Astrocyte (in vitro differentiated cells and primary cell): ENCODE measurements around the gene GET4. TPM values are rescaled to one million over a fixed set of nuclear protein-coding genes. Genes with fewer than 3 reads are reported as not detected.
A peak's percentile ranks its signal among the peaks of the same experiment; 100 is the strongest.
"Not testable (repeated sequence)": the region's sequence is repeated elsewhere in the genome, so short reads cannot be mapped to it uniquely, and the experiment has no call there.

ENCODE experiments used
- DNase-seq: peaks from one replicate; pipeline ENCODE4 v3.0.0-alpha.2; 2010; ENCODE audit warnings: low read depth
- FAIRE-seq: peaks from 2 replicates; lab custom pipeline; 2011; peaks lifted over from hg19 to GRCh38; lab: Jason Lieb, UNC
- H2AFZ ChIP-seq: 2 replicates; pipeline ENCODE4 v1.6.0; 2012; ENCODE audit warnings: low read depth, low read length, inconsistent platforms
- H3K27ac ChIP-seq: 2 replicates; pipeline ENCODE4 v1.5.1; 2011; ENCODE audit warnings: low read depth, low read length, inconsistent platforms
- H3K27me3 ChIP-seq: 2 replicates; pipeline ENCODE4 v1.6.0; 2011; ENCODE audit warnings: low read length, inconsistent platforms; ENCODE audit not compliant: insufficient read depth
- H3K36me3 ChIP-seq: 2 replicates; pipeline ENCODE4 v1.5.1; 2011; ENCODE audit warnings: low read length, inconsistent platforms; ENCODE audit not compliant: insufficient read depth
- H3K4me1 ChIP-seq: 2 replicates; pipeline ENCODE4 v1.5.1; 2011; ENCODE audit warnings: low read length, inconsistent platforms; ENCODE audit not compliant: insufficient read depth
- H3K4me2 ChIP-seq: 2 replicates; pipeline ENCODE4 v1.6.0; 2012; ENCODE audit warnings: low read length, inconsistent platforms
- H3K4me3 ChIP-seq: 2 replicates; pipeline ENCODE4 v1.5.1; 2011; ENCODE audit warnings: low read depth, mild to moderate bottlenecking, low read length, inconsistent platforms; ENCODE audit not compliant: insufficient read depth
- H3K79me2 ChIP-seq: 2 replicates; pipeline ENCODE4 v1.6.0; 2012; ENCODE audit warnings: mild to moderate bottlenecking, low read length, inconsistent platforms; ENCODE audit not compliant: insufficient read depth
- H3K9ac ChIP-seq: 2 replicates; pipeline ENCODE4 v1.6.0; 2012; ENCODE audit warnings: mild to moderate bottlenecking, low read length, inconsistent platforms
- H3K9me3 ChIP-seq: 2 replicates; pipeline ENCODE4 v1.5.1; 2012; ENCODE audit warnings: low read depth, mild to moderate bottlenecking, low read length, inconsistent platforms; ENCODE audit not compliant: insufficient read depth
- H4K20me1 ChIP-seq: 2 replicates; pipeline ENCODE4 v1.6.0; 2012; ENCODE audit warnings: low read length, inconsistent platforms; ENCODE audit not compliant: insufficient read depth
- H3K27ac Mint-ChIP-seq: one replicate; pipeline ENCODE4 v1.8.0; 2021; ENCODE audit warnings: mild to moderate bottlenecking, mixed read lengths; ENCODE audit not compliant: unreplicated experiment
- H3K27me3 Mint-ChIP-seq: one replicate; pipeline ENCODE4 v1.8.0; 2021; ENCODE audit warnings: low read depth, mixed read lengths; ENCODE audit not compliant: unreplicated experiment
- H3K36me3 Mint-ChIP-seq: one replicate; pipeline ENCODE4 v1.8.0; 2021; ENCODE audit warnings: low read depth, mixed read lengths; ENCODE audit not compliant: unreplicated experiment
- H3K4me1 Mint-ChIP-seq: one replicate; pipeline ENCODE4 v1.8.0; 2021; ENCODE audit warnings: low read depth, mixed read lengths; ENCODE audit not compliant: unreplicated experiment
- H3K4me3 Mint-ChIP-seq: one replicate; pipeline ENCODE4 v1.8.0; 2021; ENCODE audit warnings: mild to moderate bottlenecking, moderate library complexity, mixed read lengths; ENCODE audit not compliant: unreplicated experiment
- H3K9me3 Mint-ChIP-seq: one replicate; pipeline ENCODE4 v1.8.0; 2021; ENCODE audit warnings: mild to moderate bottlenecking, mixed read lengths; ENCODE audit not compliant: unreplicated experiment
- EZH2 ChIP-seq: IDR thresholded peaks from 2 replicates; pipeline ENCODE4 v1.6.1; 2012; ENCODE audit warnings: mild to moderate bottlenecking, low read length, inconsistent platforms; ENCODE audit not compliant: insufficient read depth
- total RNA-seq: library from RNA; stranded (reverse); gene quantifications from 2 replicates; pipeline ENCODE4 v1.2.1, GENCODE V29; 2021
- TF ChIP-seq, protein P1 (sequence below): IDR thresholded peaks from 2 replicates; pipeline ENCODE4 v1.5.1; 2011; ENCODE audit warnings: low read depth, mild to moderate bottlenecking, inconsistent platforms, low read length, moderate library complexity; ENCODE audit not compliant: insufficient read depth

The GET4 gene
- total RNA-seq, 1 donor from 2014 or later, result 43.0 TPM

DNA sequence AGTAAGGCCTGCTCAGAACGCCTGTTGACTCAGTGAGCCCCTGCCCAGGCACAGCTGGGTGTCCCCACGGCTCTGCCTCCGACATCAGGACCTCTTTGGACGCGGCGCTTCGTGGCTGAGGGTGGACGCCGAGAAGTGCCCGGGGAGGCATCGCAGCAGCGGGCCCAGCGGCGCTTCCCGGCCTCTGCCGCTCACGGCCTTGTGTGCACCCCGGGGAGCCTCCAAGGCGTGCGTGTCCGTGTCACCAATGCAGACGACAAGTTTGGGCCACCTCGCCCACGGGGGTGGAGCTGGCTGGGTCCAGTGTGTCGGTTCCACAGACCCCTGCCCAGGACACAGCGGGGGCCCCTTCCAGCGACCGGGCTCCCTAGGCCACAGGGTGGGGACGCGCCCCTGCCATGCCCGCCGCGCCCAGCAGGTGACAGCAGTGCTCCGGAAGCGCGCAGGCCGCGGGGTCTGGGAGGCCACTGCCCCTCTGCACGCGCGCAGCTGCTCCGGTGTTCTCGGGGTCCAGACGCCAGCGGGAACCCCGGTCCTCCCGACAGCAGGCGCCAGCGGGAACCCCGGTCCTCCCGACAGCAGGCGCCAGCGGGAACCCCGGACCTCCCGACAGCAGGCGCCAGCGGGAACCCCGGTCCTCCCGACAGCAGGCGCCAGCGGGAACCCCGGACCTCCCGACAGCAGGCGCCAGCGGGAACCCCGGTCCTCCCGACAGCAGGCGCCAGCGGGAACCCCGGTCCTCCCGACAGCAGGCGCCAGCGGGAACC, 32.4 kb downstream of the GET4 start:
- TF ChIP-seq EZH2, result peak; percentile 17
- TF ChIP-seq, protein P1, sequence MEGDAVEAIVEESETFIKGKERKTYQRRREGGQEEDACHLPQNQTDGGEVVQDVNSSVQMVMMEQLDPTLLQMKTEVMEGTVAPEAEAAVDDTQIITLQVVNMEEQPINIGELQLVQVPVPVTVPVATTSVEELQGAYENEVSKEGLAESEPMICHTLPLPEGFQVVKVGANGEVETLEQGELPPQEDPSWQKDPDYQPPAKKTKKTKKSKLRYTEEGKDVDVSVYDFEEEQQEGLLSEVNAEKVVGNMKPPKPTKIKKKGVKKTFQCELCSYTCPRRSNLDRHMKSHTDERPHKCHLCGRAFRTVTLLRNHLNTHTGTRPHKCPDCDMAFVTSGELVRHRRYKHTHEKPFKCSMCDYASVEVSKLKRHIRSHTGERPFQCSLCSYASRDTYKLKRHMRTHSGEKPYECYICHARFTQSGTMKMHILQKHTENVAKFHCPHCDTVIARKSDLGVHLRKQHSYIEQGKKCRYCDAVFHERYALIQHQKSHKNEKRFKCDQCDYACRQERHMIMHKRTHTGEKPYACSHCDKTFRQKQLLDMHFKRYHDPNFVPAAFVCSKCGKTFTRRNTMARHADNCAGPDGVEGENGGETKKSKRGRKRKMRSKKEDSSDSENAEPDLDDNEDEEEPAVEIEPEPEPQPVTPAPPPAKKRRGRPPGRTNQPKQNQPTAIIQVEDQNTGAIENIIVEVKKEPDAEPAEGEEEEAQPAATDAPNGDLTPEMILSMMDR, result peak; percentile 25
- H3K4me3 ChIP-seq, result peak overlapping the region; percentile 17
- not testable (repeated sequence) for H3K4me3 Mint-ChIP-seq, H3K4me1 ChIP-seq, H3K36me3 Mint-ChIP-seq, H3K9me3 ChIP-seq, H3K27me3 ChIP-seq, H3K79me2 ChIP-seq, H3K9ac ChIP-seq, DNase-seq, H3K27ac ChIP-seq, H4K20me1 ChIP-seq, H3K9me3 Mint-ChIP-seq, FAIRE-seq, H3K36me3 ChIP-seq, H3K4me1 Mint-ChIP-seq, H3K27ac Mint-ChIP-seq
- H2AFZ ChIP-seq, result peak overlapping the region; percentile 37
- H3K4me2 ChIP-seq, result peak overlapping the region; percentile 71
- peaks cover 12% of the 10 kb centered on the region for H3K27me3 Mint-ChIP-seq

- no peak for DNase-seq
- H3K4me1 Mint-ChIP-seq, result no peaks in the 10 kb centered on the region
- FAIRE-seq, result no peak
- H3K36me3 Mint-ChIP-seq, result no peaks in the 10 kb centered on the region
- Histone ChIP-seq H3K79me2 (no peaks in the 10 kb centered on the region), H3K4me2 (peak overlapping the region; percentile 71), H3K4me3 (no peak overlapping the region), H3K9me3 (no peaks in the 10 kb centered on the region), H3K36me3 (no peaks in the 10 kb centered on the region), H3K27ac (no peak overlapping the region), H3K9ac (no peak overlapping the region), H3K4me1 (peaks cover 4% of the 10 kb centered on the region), H2AFZ (peak overlapping the region; percentile 71), H3K27me3 (peaks cover 2% of the 10 kb centered on the region), H4K20me1 (no peaks in the 10 kb centered on the region)
- peaks cover 9% of the 10 kb centered on the region for H3K27me3 Mint-ChIP-seq
- TF ChIP-seq EZH2, result peak; percentile 7
- TF ChIP-seq, protein P1, result no peak
- no peaks in the 10 kb centered on the region for H3K9me3 Mint-ChIP-seq
- H3K4me3 Mint-ChIP-seq, result no peak overlapping the region
- no peak overlapping the region for H3K27ac Mint-ChIP-seq
Observed at GRCh38 chr7:909358-910329, 33.3 kb downstream of the GET4 start.
